NCI-H69 (cell line): Measurements from ENCODE around the gene KIF21B.
A peak's percentile ranks its signal among the peaks of the same experiment; 100 is the strongest.

Experiments
- DNase-seq: peaks from one replicate; lab custom pipeline; 2025; lab: John Stamatoyannopoulos, UW

KIF21B gene

GRCh38 chr1:200992382-200993048 is 31.0 kb downstream of the KIF21B start:
- DNase-seq, result peak; percentile 85

- no peak for DNase-seq
Observed at GRCh38 chr1:200991097-200991614, 32.4 kb downstream of the KIF21B start.

DNA sequence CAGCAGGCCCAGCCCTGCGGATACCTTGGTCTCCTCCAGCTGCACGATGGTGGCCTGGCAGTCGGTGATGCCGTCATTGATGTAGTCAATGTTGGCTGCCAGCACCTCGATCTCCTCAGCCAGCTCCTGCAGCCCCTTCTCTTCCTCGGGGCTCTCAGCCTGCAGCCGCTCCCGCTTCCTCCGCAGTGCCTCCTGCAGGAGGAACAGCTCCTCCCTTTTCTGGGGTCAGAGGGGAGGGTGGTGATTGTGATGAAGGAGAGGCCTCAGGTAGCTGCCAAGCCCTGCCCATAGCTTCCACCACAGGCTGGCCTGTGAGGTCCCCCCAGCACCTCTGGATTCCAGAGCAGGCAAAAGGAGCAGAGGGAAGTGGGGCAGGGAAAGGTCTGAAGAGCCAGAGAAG is 33.4 kb downstream of the KIF21B start:
- no peak for DNase-seq

- DNase-seq, result no peak
Observed at GRCh38 chr1:200989337-200989736, 34.2 kb downstream of the KIF21B start.

- DNase-seq, result no peak
Observed at GRCh38 chr1:200988693-200989092, 34.8 kb downstream of the KIF21B start.

DNA sequence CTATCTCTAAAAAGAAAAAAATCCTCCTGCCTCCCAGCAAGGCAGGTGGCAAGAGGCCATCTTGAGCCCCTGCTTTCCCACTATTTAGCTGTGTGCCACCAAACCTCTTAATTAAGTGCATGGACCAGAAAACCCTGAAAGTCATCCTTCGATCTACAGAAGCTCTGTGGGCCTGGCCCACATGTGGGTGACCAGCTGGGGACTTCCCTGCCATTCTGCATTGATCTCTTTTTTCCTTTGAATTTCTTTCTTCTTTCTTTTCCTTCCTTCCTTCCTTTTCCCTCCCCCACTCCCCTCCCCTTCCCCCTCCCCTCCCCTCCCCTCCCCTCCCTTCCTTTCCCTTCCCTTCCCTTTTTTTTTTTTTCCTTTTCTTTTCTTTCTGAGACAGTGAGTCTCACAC is 38.0 kb downstream of the KIF21B start:
- no peak for DNase-seq

DNA sequence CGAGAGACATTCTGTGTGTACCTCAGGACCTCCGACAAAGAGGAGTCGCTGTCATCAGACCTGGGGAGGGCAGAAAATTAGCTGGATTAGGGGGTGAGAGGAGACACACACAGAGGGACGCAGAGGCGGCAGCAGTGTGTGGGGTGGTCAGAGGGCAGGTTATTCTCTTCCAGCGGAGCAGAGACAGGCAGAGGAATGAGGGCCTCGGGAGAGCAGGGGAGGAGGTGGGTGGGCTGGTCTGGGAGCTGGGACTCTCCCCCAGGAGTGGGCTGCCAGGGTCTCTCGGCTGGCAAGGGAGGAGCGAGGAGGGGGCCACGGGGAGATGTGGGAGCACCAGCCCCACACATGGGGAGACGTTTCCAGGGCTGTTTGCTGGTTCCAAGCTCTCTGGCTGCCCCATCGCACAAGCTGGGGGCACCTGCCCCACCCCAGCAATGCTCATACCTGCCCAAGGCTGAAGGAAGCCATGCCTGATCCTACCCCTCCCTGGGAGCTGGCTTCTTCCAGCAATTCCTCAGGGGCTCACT is 40.4 kb downstream of the KIF21B start:
- no peak for DNase-seq

GRCh38 chr1:200982071-200982945 is 41.2 kb downstream of the KIF21B start:
- DNase-seq, result no peak

DNA sequence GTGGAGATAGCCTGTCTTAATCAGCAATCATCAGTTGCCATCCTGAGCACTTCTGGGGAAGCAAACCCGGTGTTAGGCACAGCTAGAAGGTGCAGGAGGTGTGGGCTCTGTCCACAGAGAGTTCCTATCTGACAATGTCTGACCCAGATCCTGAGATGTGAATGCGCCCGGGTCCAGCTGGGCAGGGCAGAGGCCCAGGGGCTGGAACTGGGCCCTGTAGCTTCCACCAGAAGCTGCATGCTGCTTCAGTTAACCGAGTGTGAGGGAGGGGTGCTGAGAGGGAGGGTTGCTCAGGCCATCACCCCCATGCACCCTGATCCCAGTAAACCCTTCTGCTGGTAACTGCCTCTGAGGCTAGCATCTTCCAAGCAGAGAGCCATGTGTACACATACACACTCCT is 42.2 kb downstream of the KIF21B start:
- DNase-seq, result no peak

DNA sequence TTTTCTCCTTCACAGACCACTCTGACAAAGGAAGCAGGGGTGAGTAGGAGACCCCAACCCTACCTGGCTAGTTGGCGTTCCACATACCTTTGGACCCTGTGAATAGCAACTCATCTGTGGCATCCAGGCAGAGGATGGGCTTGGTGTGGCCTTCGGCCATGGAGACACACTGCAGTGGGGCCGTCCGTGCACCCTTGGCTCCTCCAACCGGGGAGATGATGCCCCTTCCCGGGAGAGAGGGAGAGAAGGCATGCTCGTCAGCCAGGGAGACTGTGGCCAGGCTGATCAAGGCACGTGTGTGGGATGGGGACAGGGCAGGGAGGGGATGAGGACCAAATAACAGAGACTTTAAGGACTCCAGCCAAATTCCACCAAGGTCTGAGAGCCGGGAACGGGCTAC is 42.6 kb downstream of the KIF21B start:
- DNase-seq, result no peak

- DNase-seq, result no peak
Observed at GRCh38 chr1:200980452-200980772, 43.1 kb downstream of the KIF21B start.

GRCh38 chr1:200979574-200980451 is 43.7 kb downstream of the KIF21B start:
- peak; percentile 64 for DNase-seq

GRCh38 chr1:200977071-200977754 is 46.3 kb downstream of the KIF21B start:
- no peak for DNase-seq

DNA sequence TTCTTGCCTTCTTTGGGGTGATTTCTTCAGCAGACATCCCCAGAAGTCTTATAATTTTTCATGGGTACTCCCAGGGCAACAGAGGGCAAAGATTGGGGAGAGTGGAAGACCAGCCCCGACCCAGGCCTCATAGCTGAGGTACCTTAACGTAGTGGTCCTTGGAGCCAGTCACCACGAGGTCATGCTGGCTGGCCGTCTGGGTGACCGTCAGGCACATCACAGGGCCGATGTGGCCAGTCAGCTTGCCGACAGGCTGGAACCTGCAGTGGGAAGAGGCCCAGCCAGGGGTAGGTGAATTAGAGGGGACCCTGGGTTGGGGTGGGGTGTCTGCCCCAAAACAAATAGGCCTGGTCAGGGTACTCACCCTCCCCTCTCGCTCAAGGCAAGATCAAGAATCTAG is 46.9 kb downstream of the KIF21B start:
- no peak for DNase-seq

DNA sequence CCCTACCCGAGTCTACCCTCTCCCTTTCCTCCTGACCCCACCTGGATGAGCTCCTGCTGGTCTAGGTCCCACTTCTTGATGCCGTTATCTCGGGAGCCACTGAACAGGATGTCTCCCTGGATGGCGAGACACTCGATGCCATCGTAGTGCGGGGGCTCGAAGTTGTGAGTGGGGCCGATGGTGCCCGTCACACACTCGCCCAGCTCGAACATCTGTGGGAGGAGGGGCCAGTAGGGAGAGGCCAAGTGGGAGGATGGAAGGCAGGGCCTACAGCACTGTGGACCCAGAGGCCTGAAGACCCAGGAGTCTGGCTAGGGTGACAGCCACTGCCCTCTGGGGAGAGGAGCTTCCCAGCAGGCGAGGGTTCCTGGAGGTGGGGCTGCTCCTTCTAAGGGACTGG is 48.1 kb downstream of the KIF21B start:
- DNase-seq, result no peak

DNA sequence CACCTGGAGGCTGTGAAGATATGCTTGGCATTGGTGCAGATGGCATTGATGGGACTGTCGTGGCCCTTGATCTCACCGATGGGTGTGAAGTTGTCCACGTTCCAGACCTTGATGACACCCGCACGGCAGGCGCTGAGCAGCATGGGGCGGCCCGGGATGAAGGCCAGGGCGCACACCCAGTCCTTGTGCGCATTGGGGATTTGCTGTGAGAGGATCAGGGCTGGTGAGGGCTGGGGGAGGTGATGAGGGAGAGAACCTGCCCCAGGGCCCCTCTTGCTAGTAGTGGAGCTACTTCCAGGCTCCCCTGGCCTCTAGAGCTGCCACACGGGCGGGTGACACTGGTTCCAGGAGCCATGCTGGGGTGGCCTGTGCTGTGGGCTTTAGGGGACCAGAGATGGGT is 48.8 kb downstream of the KIF21B start:
- DNase-seq, result no peak

DNA sequence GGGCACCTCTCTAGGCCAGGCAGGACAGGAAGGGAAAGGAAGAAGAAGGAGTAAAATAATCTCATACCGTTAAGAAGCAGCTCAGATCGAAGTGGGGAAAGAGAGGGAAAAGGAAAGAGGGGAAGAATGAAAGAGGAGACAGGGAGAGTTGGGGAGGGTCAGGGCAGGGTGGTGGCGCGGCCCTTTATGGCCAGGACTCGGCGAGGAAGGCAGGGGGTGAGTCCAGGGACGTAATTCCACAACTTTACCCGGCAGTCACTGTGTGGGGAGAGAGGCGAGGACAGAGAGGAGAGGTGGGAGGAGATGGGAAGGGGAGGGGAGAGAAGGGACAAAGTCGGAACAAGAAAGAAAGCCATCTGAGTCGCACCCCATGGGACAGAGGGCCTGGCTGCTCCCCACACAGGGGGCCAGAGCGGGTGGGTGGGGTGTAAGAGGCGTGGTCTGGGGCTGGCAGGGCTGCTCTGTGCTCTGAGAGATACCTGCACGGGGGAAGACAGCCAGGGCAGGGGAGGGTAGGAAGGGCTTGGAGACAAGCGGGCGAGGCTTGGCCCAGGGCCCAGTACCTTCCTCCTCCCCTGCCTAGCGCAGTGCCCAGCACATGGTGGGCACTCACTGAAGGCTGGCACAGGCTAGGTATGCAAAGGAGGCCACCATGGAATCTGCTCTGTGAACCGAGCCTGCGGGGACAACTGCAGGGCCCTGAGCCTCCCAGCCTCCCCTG is 49.4 kb downstream of the KIF21B start:
- DNase-seq, result peak; percentile 72

- no peak for DNase-seq
Observed at GRCh38 chr1:200972985-200973742, 50.4 kb downstream of the KIF21B start.

DNA sequence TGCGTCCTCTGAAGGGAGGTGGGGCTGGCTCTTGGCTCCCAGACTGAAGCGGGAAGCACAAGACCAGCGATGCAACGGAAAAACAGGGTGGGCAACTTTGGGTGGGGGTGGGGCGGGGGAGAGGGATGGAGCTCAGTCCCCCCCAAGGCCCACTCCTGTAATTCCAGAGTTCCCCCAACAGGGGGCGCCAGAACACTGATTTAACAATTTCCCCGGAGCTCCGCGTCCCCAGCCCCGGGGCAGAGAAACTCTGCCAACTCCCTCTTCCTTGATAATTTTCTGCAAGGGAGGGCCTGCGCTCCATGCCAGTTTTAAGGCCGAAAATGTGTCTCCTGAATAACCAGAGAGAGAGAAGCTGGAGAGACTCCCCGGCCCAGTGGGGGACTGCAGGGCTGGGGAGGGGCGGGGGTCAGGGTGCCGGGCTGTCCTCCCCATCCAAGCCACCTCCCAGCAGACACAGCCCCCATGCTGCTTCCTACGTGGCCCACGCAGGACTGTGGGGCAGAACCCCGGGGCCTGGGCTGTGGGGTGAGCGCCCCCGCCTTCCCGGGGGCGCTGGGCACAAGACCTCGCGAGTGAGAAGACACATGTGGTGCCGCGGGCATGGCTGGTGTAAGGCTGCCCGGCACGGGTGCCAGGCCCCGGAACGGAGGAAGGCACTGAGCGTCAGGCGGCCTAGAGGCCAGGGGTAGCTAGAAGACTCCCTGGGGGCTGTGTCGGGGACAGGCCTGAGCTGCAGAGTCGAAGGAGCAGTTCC is 51.4 kb downstream of the KIF21B start:
- peak; percentile 81 for DNase-seq
